ENCODE measurements around the gene SSC5D. TPM values are rescaled to one million over a fixed set of nuclear protein-coding genes. Genes with fewer than 3 reads are reported as not detected.

The SSC5D gene
- total and polyA plus RNA-seq, 10 of the 15 experiments (the other 5 are each of a cell fraction or from before 2014, with no cell fraction given), result 0.03 to 0.13 (median 0.05) TPM; not detected in 4

- Histone ChIP-seq H3K79me2 (ENCODE audit: control insufficient read depth, insufficient read depth, low read length) (no peaks in the 10 kb centered on the region), H3K27me3 (replicated peaks in 1 of 2; ENCODE audit: control insufficient read depth in 2 of 2, insufficient read depth in 2 of 2, low read length in 1 of 2) (no peaks in the 10 kb centered on the region), H2AFZ (ENCODE audit: control insufficient read depth, low read depth, low read length) (no peak overlapping the region), H3K36me3 (ENCODE audit: control insufficient read depth in 2 of 2, insufficient read depth in 2 of 2, low read length in 1 of 2) (no peaks in the 10 kb centered on the region), H3K4me2 (ENCODE audit: control insufficient read depth, insufficient read depth) (no peak overlapping the region), H4K20me1 (ENCODE audit: control insufficient read depth, insufficient read depth) (no peaks in the 10 kb centered on the region), H3K27ac (ENCODE audit: control insufficient read depth, insufficient read depth) (no peak overlapping the region), H3K4me1 (ENCODE audit: control insufficient read depth, insufficient read depth, low read length) (no peaks in the 10 kb centered on the region), H3K4me3 (no peak overlapping the region), H3K9ac (ENCODE audit: control insufficient read depth, insufficient read depth, low read length) (no peak overlapping the region), H3K9me3 (replicated peaks; ENCODE audit: control insufficient read depth, insufficient read depth, low read length) (no peaks in the 10 kb centered on the region; the same call in 2 of the 3 replicates)
- intact Hi-C loops (cut with micrococcal nuclease; ENCODE audit: unreplicated experiment), result no loop called here
- CTCF ChIA-PET, result no interaction called here
- FAIRE-seq (peak; percentile 57), DNase-seq (ENCODE audit: low read depth, low spot score) (no peak), ATAC-seq (no peak)
- TF ChIP-seq, protein P1, sequence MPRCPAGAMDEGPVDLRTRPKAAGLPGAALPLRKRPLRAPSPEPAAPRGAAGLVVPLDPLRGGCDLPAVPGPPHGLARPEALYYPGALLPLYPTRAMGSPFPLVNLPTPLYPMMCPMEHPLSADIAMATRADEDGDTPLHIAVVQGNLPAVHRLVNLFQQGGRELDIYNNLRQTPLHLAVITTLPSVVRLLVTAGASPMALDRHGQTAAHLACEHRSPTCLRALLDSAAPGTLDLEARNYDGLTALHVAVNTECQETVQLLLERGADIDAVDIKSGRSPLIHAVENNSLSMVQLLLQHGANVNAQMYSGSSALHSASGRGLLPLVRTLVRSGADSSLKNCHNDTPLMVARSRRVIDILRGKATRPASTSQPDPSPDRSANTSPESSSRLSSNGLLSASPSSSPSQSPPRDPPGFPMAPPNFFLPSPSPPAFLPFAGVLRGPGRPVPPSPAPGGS (IDR thresholded peaks at IDR 0.05; ENCODE audit: borderline replicate concordance, insufficient read depth, low read depth, low read length, poor library complexity, severe bottlenecking), result peak; percentile 78
- peak; percentile 27 for TF ChIP-seq NR2C2 (IDR thresholded peaks at IDR 0.05; ENCODE audit: borderline replicate concordance, control insufficient read depth, insufficient read length, low read depth)
- TF ChIP-seq HDGF (IDR thresholded peaks at IDR 0.05), result no peak
- 62% methylated on average over 22 of the region's 22 CpGs for WGBS (ENCODE audit: insufficient coverage, insufficient replicate concordance, low lambda C conversion rate, missing lambda C conversion rate)
- in situ Hi-C loops (cut with MboI), result no loop called here
- BruUV-seq (replicated peaks), result no TSS peak
- RAD21 ChIA-PET (ENCODE audit: unreplicated experiment), result no interaction called here
- SMC1A ChIA-PET (ENCODE audit: uncharacterized antibody, unreplicated experiment), result no interaction called here
- POLR2A ChIA-PET, result no interaction called here
These were observed 39.2 kb downstream of the SSC5D start for GRCh38 chr19:55527197-55528029.

Measured in GM12878 (cell line).